ENCODE results near the gene SLC4A1AP.

DNA sequence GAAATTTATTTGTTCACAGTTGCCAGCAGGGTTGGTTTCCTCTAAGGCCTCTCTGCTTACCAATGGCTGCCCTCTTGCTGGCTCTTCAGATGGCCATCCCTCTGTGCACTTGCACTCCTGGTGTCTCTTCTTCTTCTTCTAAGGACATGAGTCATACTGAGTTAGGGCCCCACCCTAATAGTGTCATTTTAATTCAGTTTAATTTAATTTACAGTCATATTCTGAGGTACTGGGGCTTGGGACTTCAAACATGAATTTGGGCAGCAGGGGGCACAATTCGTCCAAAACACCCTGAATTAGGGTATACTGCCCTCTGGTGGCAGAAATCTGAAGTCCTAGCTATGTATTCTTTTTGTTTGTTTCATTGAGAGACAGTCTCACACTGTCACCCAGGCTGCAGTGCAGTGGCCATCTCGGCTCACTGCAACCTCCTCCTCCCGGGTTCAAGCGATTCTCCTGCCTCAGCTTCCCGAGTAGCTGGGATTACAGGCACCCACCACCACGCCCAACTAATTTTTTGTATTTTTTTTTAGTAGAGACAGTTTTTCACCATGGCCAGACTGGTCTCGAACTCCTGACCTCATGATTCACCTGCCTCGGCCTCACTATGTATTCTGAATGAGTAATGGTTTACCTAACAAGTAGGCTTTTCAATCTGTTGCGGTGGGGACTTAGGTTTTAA, 19.8 kb downstream of the SLC4A1AP start:
- TF ChIP-seq, protein P1, sequence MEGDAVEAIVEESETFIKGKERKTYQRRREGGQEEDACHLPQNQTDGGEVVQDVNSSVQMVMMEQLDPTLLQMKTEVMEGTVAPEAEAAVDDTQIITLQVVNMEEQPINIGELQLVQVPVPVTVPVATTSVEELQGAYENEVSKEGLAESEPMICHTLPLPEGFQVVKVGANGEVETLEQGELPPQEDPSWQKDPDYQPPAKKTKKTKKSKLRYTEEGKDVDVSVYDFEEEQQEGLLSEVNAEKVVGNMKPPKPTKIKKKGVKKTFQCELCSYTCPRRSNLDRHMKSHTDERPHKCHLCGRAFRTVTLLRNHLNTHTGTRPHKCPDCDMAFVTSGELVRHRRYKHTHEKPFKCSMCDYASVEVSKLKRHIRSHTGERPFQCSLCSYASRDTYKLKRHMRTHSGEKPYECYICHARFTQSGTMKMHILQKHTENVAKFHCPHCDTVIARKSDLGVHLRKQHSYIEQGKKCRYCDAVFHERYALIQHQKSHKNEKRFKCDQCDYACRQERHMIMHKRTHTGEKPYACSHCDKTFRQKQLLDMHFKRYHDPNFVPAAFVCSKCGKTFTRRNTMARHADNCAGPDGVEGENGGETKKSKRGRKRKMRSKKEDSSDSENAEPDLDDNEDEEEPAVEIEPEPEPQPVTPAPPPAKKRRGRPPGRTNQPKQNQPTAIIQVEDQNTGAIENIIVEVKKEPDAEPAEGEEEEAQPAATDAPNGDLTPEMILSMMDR (IDR thresholded peaks at IDR 0.05; ENCODE audit: low read depth, low read length): peak; percentile 98
- TF ChIP-seq MYC (IDR thresholded peaks at IDR 0.05; ENCODE audit: low read depth, low read length): no peak

Data from NB4 (cell line).